Sciatic nerve (tissue), 2 donors: Measurements from ENCODE around the gene LRRC55. TPM values are rescaled to one million over a fixed set of nuclear protein-coding genes. Genes with fewer than 3 reads are reported as not detected.
"Not testable (repeated sequence)": the region's sequence is repeated elsewhere in the genome, so short reads cannot be mapped to it uniquely, and the experiment has no call there.

Source experiments
- ATAC-seq: fragments of 200-7000 bp; cut with Tn5 transposase; one replicate; pipeline ENCODE4 v1.9.1; 2020; ENCODE audit warnings: mild to moderate bottlenecking, moderate library complexity
- DNase-seq: peaks from one replicate; pipeline ENCODE4 v3.0.0-alpha.2; 2020; ENCODE audit warnings: low spot score
- intact Hi-C: fragments of 100-400 bp; cut with DNase I; formaldehyde crosslinking; loops from one replicate; pipeline ENCODE4 v1.14.2; 2022
- total RNA-seq: library from RNA; stranded (reverse); fragmentation: NEBNext Ultra II Directional; extraction: Animal tissue kit (Norgen Biotek cat#: 25700); gene quantifications from one replicate; pipeline ENCODE4 v1.2.1, GENCODE V29; 2021
- donor health status: DM: no; HTN: no; CAD: no.
- donor health status: DM: no; HTN: no; CAD: no.

LRRC55 gene
- total RNA-seq, 1 donor from 2014 or later, result not detected

DNA sequence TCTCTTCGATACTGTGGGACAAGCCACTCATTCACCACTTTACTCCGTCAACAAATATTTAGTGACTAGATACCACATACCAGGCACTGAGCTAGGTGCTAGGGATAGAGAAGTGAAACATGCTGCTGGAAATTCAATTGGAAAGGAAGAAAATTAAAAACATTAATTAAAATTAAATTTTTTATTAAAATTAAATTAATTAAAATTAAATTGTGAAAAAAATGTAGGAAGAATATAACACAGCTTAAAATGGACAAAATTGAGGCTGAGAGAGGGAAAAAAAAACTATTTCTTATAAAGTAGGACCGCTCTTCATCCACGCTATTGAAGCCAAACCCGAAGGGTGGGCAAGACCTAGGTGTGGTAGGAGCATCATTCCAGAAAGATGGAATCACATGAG lies 23.6 kb upstream of the LRRC55 start:
- intact Hi-C loops, result no loop called here
- ATAC-seq (no peak), DNase-seq (no peak)

DNA sequence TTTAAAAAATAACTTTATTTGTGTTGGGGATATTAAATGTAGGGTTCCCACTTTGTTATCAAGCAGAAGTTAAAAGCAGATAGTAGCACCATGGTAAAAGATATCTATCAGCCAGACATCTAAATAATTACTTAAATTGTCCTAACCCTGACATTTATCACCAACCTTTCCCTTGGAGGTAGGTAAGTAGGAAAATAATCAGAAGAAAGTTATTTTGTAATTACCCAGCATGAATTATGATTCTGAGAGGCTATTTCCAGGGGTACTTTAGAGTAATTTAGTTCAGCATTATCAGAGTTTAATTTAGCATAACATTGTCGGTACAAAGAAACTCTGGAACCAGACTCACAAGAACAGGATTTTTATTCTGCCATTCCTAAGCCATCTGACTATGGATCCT lies 23.2 kb upstream of the LRRC55 start:
- intact Hi-C loops, result no loop called here
- DNase-seq (no peak), ATAC-seq (no peak)

DNA sequence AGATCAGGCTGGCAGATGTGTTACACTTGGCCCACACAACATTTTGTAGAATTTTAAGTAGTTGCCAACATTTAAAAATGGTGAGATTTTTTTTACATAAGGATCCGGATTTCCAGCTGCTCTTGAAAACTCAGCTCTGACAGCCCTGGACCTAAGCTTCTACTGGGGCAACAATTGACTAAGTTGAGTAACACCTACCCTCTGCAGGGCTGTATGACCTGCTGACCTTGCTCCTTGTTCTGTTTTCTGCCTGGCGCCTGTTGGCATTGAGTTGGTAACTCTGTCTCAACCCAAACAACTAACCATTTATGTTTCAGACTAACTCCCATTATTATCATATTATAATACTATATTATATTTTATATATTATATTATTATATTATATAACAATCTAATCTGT lies 21.1 kb upstream of the LRRC55 start:
- ATAC-seq (no peak), DNase-seq (no peak)
- intact Hi-C loops, result no loop called here

DNA sequence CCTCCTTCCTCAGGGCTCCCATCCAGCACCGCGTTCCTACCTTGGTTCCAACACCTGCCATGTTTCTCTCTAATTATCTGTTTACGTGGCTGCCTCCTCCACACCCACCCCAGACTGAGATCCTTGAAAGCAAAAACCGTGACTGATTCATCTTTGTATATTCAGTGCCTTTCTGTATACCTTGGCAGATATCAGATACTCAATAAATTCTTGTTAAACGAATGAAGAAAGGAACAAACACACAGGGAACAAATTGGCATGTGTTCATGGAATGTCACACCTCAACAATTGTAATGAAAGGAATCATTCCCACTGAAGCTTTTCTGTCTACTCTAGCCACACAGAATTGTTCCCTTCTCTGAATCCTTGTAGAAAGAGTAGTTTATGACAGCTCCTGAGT lies 20.4 kb upstream of the LRRC55 start:
- intact Hi-C loops, result no loop called here
- no peak for DNase-seq
- ATAC-seq, result no peak

DNA sequence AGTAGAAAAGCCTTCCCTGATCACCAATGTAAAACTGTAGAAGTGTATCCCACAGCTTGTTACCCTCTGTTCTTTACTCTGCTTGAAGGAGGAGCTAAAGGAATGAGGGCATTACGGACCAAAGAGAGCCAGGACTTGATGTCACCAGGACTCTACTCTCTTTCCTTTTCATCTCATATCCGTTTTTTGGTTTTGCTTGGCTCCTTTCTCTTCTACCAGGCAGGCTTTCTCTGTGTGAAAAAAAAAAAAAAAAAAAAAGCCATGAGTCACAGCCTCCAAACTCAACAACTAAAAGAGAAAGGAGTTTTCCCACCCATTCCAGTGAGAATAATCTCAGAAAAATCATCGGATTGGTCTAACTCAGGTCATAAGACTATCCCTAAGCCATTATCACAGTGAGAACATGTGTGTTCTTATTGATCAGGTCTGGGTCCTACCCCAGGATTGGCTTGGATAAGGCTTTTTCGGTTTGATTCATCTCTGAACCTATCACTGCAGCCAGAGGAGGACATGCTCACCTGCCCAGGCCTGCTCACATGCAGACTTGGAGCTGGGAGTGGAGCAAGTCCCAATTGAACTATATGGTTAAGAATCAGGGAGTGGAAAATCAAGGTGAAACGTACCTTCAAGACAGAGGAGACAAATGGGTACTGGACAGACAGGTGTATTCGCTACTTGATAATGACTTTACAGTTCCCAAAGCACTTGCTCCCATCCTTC lies 19.4 kb upstream of the LRRC55 start:
- intact Hi-C loops, result no loop called here
- ATAC-seq, result no peak
- no peak for DNase-seq

DNA sequence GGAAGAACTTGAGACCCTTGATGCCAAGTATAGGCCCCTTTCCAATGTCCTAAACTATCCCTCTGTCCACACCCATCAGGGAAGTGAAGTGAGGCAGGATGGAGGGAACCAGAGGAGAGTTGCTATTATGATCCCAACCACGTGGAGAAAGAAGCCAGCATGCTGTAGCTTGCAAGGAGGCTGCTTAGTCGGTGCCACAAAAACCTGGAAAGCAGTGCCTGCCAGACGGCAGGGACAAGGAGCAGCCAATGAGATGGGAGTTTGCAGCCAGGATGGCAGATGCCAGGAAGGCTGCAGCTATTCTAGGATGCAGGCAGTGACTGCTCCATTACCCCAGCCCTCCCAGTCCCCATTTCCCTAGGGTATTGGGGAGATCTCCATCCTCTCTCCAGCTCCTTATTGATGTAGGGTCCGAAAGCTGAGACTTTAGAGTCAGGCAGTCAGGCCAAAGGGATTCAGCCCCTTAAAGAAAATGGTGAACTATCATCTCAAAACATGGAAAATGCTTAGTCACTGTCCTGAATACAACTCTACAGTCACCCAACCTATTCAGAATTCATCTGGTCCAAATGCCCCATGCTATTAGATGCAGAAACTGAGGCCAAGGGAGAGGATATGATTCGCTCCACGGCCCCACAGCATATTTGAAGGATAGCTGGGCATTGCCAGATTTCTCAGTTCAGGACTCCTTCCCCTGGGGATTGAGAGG lies 18.4 kb upstream of the LRRC55 start:
- DNase-seq (no peak), ATAC-seq (no peak)
- intact Hi-C loops, result no loop called here

DNA sequence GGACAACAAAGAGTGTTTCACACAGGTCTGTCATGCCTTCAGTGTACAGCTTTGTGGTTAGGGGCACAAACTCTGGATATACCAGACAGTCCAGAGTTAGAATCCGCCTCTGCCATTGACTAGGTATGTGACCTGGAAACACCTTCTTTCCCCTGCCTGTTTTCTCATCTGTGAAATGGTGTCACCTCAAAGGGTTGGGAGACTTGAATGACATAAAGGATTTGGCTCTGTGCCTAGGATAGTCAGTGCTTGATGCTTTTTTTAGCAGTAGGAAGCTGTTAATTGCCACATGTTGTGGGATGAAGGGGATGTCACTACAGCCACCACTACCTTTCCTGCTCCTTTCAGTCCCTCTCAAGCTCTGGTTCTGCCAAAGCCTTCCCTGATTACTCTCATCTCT lies 17.4 kb upstream of the LRRC55 start:
- DNase-seq (no peak), ATAC-seq (no peak)
- intact Hi-C loops, result no loop called here

DNA sequence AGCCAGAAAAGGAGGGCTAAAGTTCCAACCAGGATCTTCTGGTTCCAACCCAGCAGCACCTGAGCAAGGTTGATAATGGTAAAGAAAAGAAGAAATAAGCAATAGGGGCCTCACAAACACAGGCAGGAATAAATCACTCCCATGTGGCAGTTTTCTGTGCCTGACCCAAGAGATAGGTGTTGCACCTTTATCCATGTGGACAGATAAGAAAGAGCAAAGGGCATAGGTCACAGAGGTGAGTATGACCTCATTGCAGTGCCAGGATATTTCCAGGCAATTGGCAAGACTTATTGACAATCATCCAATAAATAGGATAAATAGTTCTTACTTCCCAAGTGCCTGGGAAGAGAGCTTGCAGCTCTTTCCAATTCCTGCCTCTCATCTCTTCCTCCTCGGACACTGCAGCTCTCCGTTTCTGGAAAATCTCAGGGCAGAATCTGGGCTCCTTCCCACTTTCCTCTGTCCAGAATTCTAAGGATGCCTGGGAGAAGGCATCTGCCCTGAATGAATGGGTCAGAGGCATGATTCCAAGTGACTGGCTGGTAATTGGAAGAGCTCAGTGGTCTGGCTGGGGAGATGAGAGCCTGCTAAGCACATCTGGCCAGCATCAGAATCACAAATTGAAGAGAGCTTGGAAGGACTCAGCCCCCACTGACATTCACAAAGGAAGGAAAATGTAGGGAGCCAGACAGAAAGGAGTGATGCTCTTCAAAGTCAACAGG lies 14.5 kb upstream of the LRRC55 start:
- DNase-seq (no peak), ATAC-seq (no peak)

DNA sequence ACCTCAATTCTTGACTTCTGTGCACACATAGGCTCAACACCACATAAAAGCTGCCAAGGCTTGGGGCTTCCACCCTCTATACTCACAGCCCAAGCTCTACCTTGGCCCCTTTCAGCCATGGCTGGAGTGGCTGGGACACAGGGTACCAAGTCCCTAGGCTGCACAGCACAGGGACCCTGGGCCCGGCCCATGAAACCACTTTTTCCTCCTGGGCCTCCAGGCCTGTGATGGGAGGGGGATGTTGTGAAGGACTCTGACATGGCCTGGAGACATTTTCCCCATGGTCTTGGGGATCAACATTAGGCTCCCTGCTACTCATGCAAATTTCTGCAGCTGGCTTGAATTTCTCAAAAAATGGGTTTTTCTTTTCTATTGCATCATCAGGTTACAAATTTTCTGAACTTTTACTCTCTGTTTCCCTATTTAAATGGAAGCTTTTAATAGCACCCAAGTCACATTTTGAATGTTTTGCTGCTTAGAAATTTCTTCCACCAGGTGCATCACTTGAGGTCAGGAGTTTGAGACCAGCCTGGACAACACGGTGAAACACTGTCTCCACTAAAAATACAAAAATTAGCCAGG lies 11.9 kb upstream of the LRRC55 start:
- ATAC-seq, DNase-seq, intact Hi-C loops: not testable (repeated sequence)

More for the DNA sequence above, 14.5 kb upstream of the LRRC55 start:
- intact Hi-C loops, result no loop called here

DNA sequence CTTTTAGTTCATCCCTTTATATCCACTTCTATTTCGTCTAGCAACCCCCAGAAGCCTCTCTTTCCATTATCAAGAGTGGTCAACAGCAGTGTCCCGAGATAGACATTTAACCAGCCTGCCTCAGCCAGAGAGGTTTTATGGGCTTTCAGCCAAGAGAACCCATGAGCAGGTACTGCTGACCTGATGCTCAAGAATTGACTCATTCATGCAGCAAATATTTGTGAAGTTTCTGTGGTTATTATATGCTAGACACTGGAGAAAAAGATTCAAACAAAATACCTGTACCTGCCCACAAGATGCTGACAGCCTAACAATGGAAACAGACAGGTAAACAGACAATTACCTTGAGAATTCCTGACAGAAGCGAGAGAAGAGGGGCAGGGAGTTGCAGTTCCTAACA lies 9.7 kb upstream of the LRRC55 start:
- intact Hi-C loops, result no loop called here
- ATAC-seq (no peak), DNase-seq (no peak)

DNA sequence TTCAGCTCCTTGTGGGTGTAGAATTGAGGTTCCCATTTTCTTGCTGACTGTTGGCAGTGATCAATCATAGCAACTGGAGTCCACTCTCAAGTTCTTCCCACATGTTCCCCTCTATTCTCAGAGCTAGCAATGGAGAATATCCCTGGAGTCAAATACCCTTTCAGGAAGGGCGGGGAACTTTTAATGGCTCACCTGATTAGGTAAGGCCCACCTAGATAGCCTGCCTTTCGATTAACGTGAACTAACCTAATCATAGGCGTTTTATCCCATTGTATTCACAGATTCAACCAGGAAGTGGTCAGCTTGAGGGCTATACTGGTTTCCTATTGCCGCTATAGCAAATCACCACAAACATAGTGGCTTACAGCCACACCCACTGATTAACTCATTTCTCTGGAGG lies 7.1 kb upstream of the LRRC55 start:
- DNase-seq, result no peak
- no peak for ATAC-seq
- intact Hi-C loops, result no loop called here

DNA sequence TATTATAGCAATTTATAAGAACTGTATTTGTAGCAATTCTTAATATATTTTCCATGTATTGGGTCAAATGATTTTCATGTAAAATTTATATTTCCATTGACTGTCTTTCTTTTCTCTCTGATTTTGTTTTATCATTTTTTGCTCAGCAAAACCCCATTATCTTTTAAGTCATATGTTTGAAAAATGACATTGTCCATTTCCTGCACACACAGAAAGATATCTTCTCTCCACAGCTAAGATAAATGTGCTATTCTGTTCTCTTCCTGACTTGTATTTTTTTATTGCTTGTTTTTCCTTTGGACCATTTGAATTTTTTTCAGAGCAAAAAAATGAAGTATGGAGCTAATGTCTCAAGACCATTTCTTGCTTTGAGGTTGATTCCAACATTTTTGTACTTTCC lies 6.3 kb upstream of the LRRC55 start:
- intact Hi-C loops, result no loop called here
- DNase-seq, result no peak
- no peak for ATAC-seq

DNA sequence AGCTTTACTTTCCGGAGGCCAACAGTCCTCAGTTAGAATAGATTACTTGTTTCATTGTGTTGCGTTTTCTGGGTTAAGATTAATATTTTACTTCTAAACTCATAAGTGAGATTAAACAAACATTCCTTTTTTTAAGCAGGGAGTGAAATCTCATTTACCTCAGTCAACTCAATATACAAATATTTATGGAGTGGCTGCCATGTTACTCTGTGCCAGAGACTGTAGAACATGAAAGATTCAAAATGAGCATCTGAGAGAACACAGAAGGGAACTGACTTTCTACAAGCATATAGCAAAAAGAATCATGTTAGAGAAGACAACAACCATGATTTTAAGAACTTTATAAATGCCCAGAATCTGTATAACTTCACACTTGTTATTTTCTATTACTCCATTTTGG lies 3.4 kb upstream of the LRRC55 start:
- ATAC-seq, result no peak
- intact Hi-C loops, result no loop called here

DNA sequence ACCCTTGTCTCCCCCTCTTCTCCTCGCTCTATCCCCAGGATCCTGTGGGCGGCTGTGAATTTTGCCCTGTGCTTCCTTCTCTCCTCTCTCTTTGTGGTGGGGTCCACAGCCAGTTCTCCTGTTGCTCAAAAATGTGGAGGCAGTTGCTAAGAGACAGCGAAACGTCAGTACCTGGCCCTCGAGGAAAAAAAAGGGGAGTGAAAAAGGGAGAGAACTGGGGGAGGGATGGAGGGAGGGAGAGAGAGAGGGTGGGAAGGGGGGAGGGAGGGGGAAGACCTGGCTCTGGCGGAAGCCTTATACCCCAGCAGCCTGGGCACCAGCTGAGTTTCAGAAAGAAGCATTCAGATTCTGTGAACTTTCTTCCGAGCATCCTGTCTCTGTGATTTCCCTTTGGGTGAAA lies 2.1 kb upstream of the LRRC55 start:
- ATAC-seq (no peak), DNase-seq (no peak)

More for the DNA sequence above, 3.4 kb upstream of the LRRC55 start:
- no peak for DNase-seq

DNA sequence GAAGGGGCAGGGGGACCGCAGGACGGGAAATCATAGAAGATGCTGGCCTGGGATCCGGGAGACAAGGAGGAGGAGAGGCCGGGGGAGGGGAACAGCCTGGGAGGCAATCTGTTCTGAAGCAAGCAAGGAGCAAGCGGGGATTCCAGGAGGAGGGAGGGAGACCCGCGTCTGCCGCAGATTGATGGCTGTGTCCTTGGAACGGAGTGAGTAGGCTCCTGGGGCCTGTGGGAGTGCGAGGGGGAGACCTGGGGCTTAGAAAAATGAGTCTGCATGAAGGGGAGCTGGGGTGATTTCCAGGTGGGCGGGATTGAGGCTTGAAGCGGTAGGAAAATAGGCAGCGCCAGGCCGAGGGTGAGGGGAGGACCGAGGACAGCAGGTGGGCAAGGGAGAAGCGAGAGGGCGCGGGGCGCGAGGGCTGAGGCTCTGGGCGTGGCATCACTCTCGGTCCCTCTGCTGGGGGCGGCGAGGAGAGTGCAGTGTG lies 1.6 kb upstream of the LRRC55 start:
- no peak for DNase-seq
- intact Hi-C loops, result no loop called here
- no peak for ATAC-seq

More for the DNA sequence above, 2.1 kb upstream of the LRRC55 start:
- intact Hi-C loops, result no loop called here

DNA sequence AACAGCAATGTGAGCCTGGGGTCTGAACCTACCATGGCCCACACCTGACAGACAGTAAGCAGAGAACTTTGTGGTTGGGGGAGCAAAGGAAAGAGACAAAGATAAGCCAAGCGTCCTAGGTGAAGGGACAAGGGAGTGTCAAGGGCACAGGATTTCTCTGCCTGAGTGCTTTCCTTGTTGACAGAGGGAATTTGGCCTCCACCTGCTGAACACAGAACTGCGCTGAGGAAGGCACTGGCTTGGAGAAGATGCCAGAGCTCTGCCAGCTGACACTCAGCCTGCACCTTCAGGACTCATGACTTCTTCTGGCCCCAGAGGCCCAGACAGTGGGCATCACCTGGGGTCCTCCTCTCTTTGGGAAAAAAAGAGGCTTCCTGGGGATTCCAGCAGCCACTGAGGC lies 789 bp upstream of the LRRC55 start:
- intact Hi-C loops, result no loop called here
- DNase-seq, result no peak
- ATAC-seq, result no peak

DNA sequence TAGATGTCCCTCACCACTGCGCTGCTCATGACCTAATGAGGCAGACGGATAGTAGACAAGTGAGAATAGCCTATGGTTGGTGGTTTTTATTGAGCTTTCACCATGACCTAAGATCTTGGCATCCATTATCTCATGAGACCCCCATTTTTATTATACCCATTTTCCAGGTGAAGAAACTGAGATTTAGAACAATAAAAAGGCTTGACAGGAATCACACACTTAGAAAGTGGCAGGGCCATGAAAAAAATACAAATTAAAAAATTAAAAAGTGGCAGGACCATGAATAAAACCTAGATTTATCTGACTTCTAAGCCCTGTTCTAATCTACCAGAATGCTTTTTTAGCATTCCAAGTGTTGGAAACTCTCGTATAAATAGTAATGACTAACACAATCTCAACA lies 1.1 kb downstream of the LRRC55 start:
- DNase-seq, result no peak
- ATAC-seq, result no peak
- intact Hi-C loops, result no loop called here

DNA sequence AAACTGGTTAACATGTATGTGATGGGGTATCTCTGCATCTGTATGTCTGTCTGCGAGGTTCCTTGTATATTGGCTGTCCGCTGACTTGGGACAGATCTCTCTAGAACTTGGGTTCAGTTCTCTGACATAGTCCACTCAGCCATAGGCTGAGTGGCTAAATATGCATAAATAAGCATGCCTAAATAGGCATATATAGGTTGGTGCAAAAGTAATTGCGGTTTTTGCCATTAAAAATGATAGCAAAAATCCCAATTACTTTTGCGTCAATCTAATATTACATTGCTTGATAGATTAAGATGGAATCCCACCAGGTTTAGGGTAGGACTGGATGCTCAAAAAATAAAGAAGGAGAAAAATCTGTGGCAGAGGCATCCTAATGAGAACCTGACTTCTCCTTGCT lies 8.8 kb downstream of the LRRC55 start:
- ATAC-seq (no peak), DNase-seq (no peak)
- intact Hi-C loops, result no loop called here

DNA sequence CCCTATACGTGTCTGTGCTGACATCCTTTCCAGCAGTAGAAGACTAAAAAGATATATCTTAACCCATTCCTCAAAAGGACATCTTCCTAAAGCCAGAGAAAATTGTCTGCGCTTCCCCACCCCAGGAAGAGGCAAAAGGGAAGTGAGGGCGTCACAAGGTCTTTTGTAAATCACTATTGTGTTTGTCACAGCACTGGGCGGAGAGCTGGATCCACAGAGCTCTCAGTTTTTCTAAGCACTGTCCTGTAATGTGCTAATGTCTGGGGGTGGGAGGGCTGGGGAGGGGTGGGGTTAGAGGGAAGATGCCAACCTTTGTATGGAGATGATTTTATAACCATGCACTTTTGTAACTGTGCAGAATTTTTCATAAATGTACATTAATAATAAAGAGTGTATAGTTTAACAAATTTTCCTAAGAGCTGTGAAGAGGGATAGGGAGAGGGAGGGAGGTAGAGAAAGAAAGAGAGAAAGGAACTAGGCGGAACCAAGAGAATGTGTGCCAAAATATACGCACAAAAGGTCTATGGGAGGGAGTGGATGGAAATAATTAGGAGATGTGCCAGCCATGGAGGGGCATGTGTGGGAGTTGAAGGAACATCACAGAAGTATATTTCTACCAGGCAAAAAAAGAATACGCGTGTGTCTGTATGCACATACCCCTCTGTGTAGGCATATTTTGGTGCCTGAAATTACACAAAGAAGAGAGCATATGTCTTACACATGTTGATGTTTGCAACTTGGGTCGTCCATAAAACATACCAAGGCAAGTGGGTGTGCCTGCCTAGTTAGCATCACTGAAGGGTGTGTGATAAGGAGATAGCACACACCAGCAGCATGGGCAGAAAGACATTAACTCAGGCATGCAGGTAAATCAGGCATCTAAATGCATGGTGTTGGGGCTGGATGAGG lies 9.8 kb downstream of the LRRC55 start:
- ATAC-seq (no peak), DNase-seq (no peak)
- intact Hi-C loops, result no loop called here
